Endodermal cell (in vitro differentiated cells): Measurements from ENCODE around the gene TSEN34. TPM values are rescaled to one million over a fixed set of nuclear protein-coding genes. Genes with fewer than 3 reads are reported as not detected.

Experiments
- DNase-seq: peaks from one replicate; pipeline ENCODE4 v3.0.0-alpha.2; 2017
- H3K27ac ChIP-seq: 2 replicates; pipeline ENCODE4 v1.5.1; 2013; ENCODE audit warnings: mild to moderate bottlenecking, low read depth, low read length, moderate library complexity
- H3K27me3 ChIP-seq: 2 replicates; pipeline ENCODE4 v1.6.1; 2013; ENCODE audit warnings: mild to moderate bottlenecking, low read length, moderate library complexity; ENCODE audit not compliant: insufficient read depth, control insufficient read depth, poor library complexity, severe bottlenecking
- H3K36me3 ChIP-seq: 2 replicates; pipeline ENCODE4 v1.7.0; 2013; ENCODE audit warnings: mild to moderate bottlenecking, low read length, moderate library complexity; ENCODE audit not compliant: control insufficient read depth, insufficient read depth
- H3K4me1 ChIP-seq: one replicate; pipeline ENCODE4 v1.7.0; 2013; ENCODE audit warnings: low read length; ENCODE audit not compliant: control insufficient read depth, insufficient read depth
- H3K4me3 ChIP-seq: 2 replicates; pipeline ENCODE4 v1.5.1; 2013; ENCODE audit warnings: mild to moderate bottlenecking, low read length, moderate library complexity
- H3K9ac ChIP-seq: 2 replicates; pipeline ENCODE4 v1.6.1; 2013; ENCODE audit warnings: mild to moderate bottlenecking, low read length, moderate library complexity; ENCODE audit not compliant: poor library complexity, severe bottlenecking; ENCODE audit errors: extremely low read depth
- H3K9me3 ChIP-seq: 2 replicates; pipeline ENCODE4 v1.6.1; 2013; ENCODE audit warnings: mild to moderate bottlenecking, low read length, moderate library complexity; ENCODE audit not compliant: control insufficient read depth
- H3K27ac Mint-ChIP-seq: 2 replicates; pipeline ENCODE4 v1.8.0; 2020; ENCODE audit warnings: mixed read lengths
- H3K27me3 Mint-ChIP-seq: 2 replicates; pipeline ENCODE4 v1.8.0; 2021; ENCODE audit warnings: mild to moderate bottlenecking, mixed read lengths; ENCODE audit not compliant: insufficient read depth
- H3K36me3 Mint-ChIP-seq: 2 replicates; pipeline ENCODE4 v1.8.0; 2020; ENCODE audit warnings: low read depth, mixed read lengths
- H3K4me1 Mint-ChIP-seq: 2 replicates; pipeline ENCODE4 v1.8.0; 2020; ENCODE audit warnings: mixed read lengths
- H3K4me3 Mint-ChIP-seq: 2 replicates; pipeline ENCODE4 v1.8.0; 2020; ENCODE audit warnings: mild to moderate bottlenecking, moderate library complexity, mixed read lengths
- H3K9me3 Mint-ChIP-seq: 2 replicates; pipeline ENCODE4 v1.8.0; 2020; ENCODE audit warnings: mild to moderate bottlenecking, mixed read lengths
- CTCF ChIP-seq: fragments of 200-600 bp; sonication (generic); conservative IDR thresholded peaks from 2 replicates; pipeline ENCODE4 v1.5.0; 2021; ENCODE audit warnings: antibody characterized with exemption, mild to moderate bottlenecking
- WGBS, 2 experiments: methylation state at CpG; one replicate each; pipeline versions ENCODE4 v1.1.5 to v1.1.7; 2013; ENCODE audit warnings: missing lambda C conversion rate in 2 of 2, mixed read lengths in 1 of 2; ENCODE audit not compliant: insufficient coverage in 1 of 2, insufficient read length in 1 of 2; 5-methylcytosine and 5-hydroxymethylcytosine counted together
- total RNA-seq, 2 donors: library from RNA; stranded (reverse); fragmentation: NEBNext Ultra II Directional in 1 of 2; extraction: Animal tissue kit (Norgen Biotek cat#: 25700) in 1 of 2; gene quantifications; 2 replicates in 1 of 2; 3 replicates in 1 of 2; pipeline ENCODE4 v1.2.1, GENCODE V29; 2021

The TSEN34 gene
- total RNA-seq, 2 donors from 2014 or later, result 26.0 to 27.5 TPM

DNA sequence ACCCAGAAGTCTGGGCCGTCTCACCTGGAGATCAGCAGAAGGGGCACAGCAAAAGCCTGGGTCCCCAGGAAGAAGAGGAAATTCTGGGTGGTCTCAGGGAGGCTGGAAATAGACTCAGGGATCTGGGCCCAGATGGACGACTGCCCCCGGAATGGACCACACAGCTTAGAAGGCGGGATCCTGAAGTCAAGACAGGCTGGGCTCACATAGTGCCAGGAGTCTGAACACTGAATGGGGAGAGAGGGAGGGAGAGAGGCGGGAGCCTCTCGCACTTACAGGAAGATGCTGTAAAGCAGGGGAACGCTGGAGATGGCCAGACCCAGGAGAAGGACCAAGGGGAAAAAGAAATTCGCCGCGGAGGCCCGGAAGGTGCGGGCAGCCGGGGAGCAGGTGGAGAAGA lies 30.3 kb upstream of the TSEN34 start:
- H3K27me3 Mint-ChIP-seq, result peaks cover 27% of the 10 kb centered on the region
- peaks cover 18% of the 10 kb centered on the region for H3K36me3 Mint-ChIP-seq
- peak overlapping the region; percentile 36 for H3K27ac ChIP-seq
- no peak for TF ChIP-seq CTCF
- H3K4me3 Mint-ChIP-seq, result peak overlapping the region; percentile 91
- 71 to 78% methylated on average over 12 to 13 of the region's 13 CpGs for WGBS, 2 experiments
- no peaks in the 10 kb centered on the region for H3K4me1 ChIP-seq
- peaks cover 3% of the 10 kb centered on the region for H3K9me3 Mint-ChIP-seq
- H3K4me1 Mint-ChIP-seq, result peaks cover 7% of the 10 kb centered on the region
- H3K4me3 ChIP-seq, result peak overlapping the region; percentile 88
- H3K27me3 ChIP-seq, result no peaks in the 10 kb centered on the region
- H3K27ac Mint-ChIP-seq, result peak overlapping the region; percentile 98
- peak overlapping the region; percentile 82 for H3K9ac ChIP-seq
- no peaks in the 10 kb centered on the region for H3K9me3 ChIP-seq
- H3K36me3 ChIP-seq, result peaks cover 13% of the 10 kb centered on the region
- no peak for DNase-seq

GRCh38 chr19:54162241-54162805 lies 28.8 kb upstream of the TSEN34 start:
- Histone ChIP-seq H3K4me3 (peak overlapping the region; percentile 68), H3K36me3 (no peaks in the 10 kb centered on the region), H3K27me3 (no peaks in the 10 kb centered on the region), H3K9me3 (no peaks in the 10 kb centered on the region), H3K27ac (no peak overlapping the region), H3K9ac (no peak overlapping the region), H3K4me1 (no peaks in the 10 kb centered on the region)
- peak overlapping the region; percentile 69 for H3K27ac Mint-ChIP-seq
- peaks cover 7% of the 10 kb centered on the region for H3K4me1 Mint-ChIP-seq
- peaks cover 3% of the 10 kb centered on the region for H3K9me3 Mint-ChIP-seq
- no peak for TF ChIP-seq CTCF
- WGBS, 2 experiments, result 15 to 30% methylated on average over 9 to 32 of the region's 35 CpGs
- H3K27me3 Mint-ChIP-seq, result peaks cover 28% of the 10 kb centered on the region
- H3K4me3 Mint-ChIP-seq, result peak overlapping the region; percentile 91
- peak; percentile 96 for DNase-seq
- H3K36me3 Mint-ChIP-seq, result peaks cover 9% of the 10 kb centered on the region

DNA sequence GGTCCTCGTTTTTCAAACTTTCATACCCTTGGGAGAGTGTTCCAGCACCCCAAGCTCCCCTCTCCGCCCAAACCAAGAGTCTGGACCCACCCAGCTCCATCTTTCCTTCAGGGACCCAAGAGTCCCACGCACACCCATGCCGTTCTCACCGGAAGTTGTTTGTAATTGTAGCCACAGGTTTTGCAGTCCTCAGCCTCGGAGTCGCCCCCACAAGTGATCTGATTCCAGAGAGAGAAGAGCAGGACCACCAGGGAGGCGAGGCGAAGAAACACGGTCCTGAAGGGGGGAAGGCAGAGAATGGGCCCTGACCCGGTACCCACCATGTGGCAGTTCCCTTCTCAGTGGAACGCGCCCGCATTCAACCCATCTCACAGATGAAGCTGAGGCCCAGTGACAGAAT lies 28.2 kb upstream of the TSEN34 start:
- Mint-ChIP-seq H3K4me3 (peak overlapping the region; percentile 91), H3K27ac (no peak overlapping the region)
- 91 to 96% methylated on average over 4 to 14 of the region's 14 CpGs for WGBS, 2 experiments

More for the DNA sequence above, 28.2 kb upstream of the TSEN34 start:
- Histone ChIP-seq H3K4me3 (no peak overlapping the region), H3K9me3 (no peaks in the 10 kb centered on the region), H3K4me1 (no peaks in the 10 kb centered on the region), H3K36me3 (no peaks in the 10 kb centered on the region), H3K27ac (no peak overlapping the region), H3K27me3 (no peaks in the 10 kb centered on the region), H3K9ac (no peak overlapping the region)
- Mint-ChIP-seq H3K27me3 (peaks cover 28% of the 10 kb centered on the region), H3K4me1 (peaks cover 7% of the 10 kb centered on the region), H3K36me3 (peaks cover 5% of the 10 kb centered on the region), H3K9me3 (peaks cover 3% of the 10 kb centered on the region)
- no peak for DNase-seq
- TF ChIP-seq CTCF, result no peak
